ENCODE results near the gene SYT15.
"Not testable (repeated sequence)": the region's sequence is repeated elsewhere in the genome, so short reads cannot be mapped to it uniquely, and the experiment has no call there.

The SYT15 gene

GRCh38 chr10:46593307-46593706 lies 14.4 kb downstream of the SYT15 start:
- not testable (repeated sequence) for DNase-seq

DNA sequence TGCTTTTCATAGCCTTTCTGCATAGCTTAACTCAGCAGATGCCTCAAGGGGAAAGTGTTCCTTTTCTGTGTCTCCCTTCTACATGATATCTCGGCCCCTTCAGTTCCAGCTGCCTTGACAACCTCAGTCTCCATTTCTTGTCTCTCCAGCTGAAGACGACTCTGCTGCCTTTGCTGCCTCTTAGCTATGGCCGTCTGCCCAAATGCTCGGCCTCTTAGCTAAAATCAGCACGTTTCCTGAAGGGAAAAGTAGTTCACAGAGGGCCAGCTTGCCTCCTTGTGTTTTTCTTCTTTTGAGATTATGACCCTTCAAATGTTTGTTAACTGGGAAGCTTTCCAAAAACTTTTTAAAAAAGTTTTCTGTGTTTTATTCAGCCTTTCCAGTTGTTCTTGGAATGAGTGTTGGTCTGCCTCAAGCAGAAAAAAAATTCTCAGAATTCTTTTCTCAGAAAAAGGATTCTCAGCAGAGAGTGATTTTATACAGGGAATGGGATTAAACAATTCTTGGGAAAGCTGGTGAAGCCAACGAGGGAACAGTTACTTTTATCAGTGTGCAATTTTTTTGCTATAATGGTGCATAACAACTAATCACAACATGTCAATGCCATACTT lies 15.6 kb downstream of the SYT15 start:
- DNase-seq = not testable (repeated sequence)

DNA sequence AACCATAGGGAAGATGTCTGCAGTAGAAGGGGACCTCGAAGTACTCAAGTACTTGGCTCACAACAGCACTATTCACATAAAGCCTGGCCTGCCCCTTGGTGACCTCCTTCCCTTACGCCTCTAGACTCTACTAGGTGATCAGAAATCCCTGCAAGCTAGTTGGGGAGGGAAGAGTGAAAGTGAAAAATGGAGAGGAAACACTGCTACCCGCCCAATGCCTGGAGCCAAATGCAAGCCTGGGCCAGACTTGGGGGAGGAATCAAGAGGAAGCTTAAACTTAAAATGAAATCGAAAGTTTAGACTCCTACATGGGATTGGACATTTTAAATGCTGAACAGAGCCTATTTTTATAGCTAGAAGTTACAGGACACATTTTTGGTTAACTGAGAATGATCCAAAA lies 17.6 kb downstream of the SYT15 start:
- DNase-seq = not testable (repeated sequence)

- DNase-seq = not testable (repeated sequence)
Measured at GRCh38 chr10:46597616-46598246, 18.8 kb downstream of the SYT15 start.

GRCh38 chr10:46600516-46600915 lies 21.6 kb downstream of the SYT15 start:
- DNase-seq = not testable (repeated sequence)

- DNase-seq = not testable (repeated sequence)
Measured at GRCh38 chr10:46615540-46615939, 36.6 kb downstream of the SYT15 start.

DNA sequence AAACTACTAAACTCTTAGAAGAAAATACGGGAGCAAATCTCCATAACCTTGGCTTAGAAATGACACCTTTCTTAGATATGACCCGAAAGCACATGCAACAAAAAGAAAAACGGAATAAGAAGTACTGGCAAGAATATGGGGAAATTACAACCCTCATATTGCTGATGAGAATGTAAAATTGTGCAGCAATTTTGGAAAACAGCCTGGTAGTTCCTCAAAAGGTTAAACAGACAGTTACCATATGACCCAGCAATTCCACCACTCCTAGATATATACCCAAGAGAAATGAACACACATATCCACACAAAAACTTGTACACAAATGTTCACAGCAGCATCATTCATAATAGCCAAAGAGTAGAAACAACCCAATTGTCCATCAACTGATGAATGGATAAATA lies 37.3 kb downstream of the SYT15 start:
- DNase-seq = not testable (repeated sequence)

GRCh38 chr10:46617134-46617533 lies 38.2 kb downstream of the SYT15 start:
- not testable (repeated sequence) for DNase-seq

GRCh38 chr10:46617913-46618312 lies 39.0 kb downstream of the SYT15 start:
- not testable (repeated sequence) for DNase-seq

DNA sequence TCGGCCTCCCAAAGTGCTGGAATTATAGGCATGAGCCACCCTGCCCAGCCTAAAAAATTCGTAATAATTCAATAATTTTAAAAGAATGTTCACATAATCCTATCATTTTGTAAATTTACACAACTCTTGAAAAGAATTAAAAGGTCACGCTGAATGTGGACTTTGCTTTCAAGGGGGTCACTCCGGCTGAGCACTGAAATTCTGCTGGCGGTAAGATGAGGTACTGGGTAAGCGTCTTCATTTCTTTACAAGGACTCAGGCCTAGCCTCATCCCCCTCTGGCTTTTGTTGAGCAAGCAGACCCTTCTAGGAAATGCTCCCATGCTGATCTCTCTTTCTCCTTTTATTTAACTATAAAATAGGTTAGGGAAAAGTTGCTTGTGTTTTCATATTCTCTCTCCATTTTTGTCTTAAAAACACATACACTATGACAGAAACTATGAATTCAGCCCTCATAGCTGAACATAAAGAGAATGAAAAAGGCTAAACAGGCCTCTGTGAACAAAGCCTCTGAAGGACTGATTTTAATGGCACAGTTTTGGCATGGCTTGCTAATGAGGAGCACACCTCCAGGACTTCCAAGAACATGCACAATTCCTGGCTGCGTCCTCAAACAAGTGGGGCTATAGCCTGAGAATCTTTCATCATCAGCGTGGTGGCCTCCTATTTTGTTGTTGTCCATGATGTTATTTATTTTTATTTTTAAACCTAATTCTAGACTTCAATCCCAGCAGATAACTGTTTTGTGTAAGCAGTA lies 45.1 kb downstream of the SYT15 start:
- not testable (repeated sequence) for DNase-seq

DNA sequence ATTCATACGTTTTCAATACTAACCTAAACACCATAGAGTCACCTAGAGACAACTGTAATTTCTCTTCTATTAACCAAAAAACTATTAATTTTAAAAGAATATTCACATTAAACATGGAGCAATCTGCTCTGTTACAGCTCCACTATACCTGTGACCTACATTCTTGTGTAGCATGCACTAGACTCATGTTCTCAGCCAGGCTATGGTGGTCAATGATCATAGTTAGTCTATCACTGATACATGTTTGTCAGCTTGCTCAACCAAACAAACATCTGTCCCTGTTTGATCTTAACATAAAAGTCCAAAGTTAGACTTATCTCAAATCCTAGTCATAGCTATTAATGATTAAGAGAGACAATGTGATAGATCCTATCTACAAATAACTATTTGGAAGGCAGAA lies 50.9 kb downstream of the SYT15 start:
- DNase-seq = not testable (repeated sequence)

DNA sequence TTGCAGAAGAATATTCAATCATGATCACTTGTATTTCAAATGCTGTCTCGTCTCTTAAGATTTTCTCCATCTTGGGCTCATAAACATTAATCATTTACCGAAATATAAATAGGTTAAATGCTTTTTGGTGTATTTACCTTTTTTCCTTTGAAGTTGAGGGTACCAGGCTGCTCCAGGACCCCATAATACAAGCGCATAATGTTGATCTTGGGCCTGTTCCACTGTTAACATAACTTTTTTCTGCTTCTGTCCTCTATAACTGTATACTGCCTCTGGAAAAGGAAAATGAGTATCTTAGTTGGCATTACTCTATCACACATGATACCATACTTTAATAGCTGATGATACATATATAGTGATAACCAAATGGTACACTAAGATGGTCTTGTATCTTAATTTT lies 51.9 kb downstream of the SYT15 start:
- not testable (repeated sequence) for DNase-seq

DNA sequence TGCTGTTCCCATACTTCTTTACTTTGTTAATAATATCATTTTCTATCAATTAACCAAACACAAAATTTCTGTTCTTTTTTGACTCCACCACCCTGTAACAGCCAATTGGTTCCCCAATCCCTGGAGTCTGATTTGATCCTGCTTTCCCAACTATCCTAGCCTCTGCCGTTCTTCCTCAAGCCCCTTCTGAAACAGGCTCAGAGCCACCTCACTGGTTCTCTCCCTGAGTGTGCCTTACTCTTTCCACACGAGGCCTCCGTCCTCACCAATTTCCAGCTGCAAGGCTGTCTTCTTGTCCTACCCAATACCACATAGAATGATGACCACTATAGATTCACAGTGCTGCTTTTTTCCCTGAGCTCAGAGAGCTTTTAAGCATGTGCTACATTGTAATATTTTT lies 52.8 kb downstream of the SYT15 start:
- not testable (repeated sequence) for DNase-seq

DNA sequence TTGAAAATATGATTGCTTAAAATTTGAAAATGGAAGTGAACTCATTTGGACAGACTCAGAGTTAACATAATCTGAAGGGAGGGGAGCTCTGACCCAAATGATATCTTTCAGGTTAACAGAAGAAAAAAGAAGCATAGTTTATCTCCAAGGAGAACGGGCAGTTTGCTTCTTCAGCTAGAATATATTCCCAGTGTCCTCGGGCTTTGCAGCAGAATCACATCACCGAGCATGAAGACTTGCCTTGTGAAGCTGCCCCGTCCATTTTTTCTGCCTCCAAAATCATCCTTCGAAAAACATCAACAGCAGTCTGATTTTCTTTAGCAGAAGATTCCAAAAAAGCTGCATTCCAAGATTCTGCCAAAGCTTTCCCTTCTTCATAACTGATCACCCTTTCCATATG lies 55.8 kb downstream of the SYT15 start:
- DNase-seq = not testable (repeated sequence)

- DNase-seq = not testable (repeated sequence)
Measured at GRCh38 chr10:46635364-46635959, 56.5 kb downstream of the SYT15 start.

- not testable (repeated sequence) for DNase-seq
Measured at GRCh38 chr10:46640005-46640404, 61.1 kb downstream of the SYT15 start.
